Stimulated activated CD8-positive, alpha-beta memory T cell treated with anti-CD3 and anti-CD28 coated beads, Interleukin-2, amount 100 ng/mL, for 48 hours (primary cell): ENCODE results near the gene STK16.
A peak's percentile ranks its signal among the peaks of the same experiment; 100 is the strongest.
"Not testable (repeated sequence)": the region's sequence is repeated elsewhere in the genome, so short reads cannot be mapped to it uniquely, and the experiment has no call there.

Source experiments
- DNase-seq, 2 donors: peaks; one replicate each; pipeline ENCODE4 v3.0.0-alpha.2; 2020; ENCODE audit warnings: low read depth in 2 of 2

The STK16 gene

GRCh38 chr2:219287116-219287440 lies 41.8 kb downstream of the STK16 start:
- not testable (repeated sequence) for DNase-seq

GRCh38 chr2:219287580-219288265 lies 42.4 kb downstream of the STK16 start:
- no peak for DNase-seq

GRCh38 chr2:219289195-219289536 lies 43.9 kb downstream of the STK16 start:
- DNase-seq: no peak

- no peak for DNase-seq
Observed at GRCh38 chr2:219289537-219290361, 44.5 kb downstream of the STK16 start.

GRCh38 chr2:219290381-219291171 lies 45.3 kb downstream of the STK16 start:
- no peak for DNase-seq

GRCh38 chr2:219291394-219291793 lies 46.1 kb downstream of the STK16 start:
- DNase-seq: no peak

GRCh38 chr2:219291910-219292490 lies 46.7 kb downstream of the STK16 start:
- no peak for DNase-seq

- no peak for DNase-seq
Observed at GRCh38 chr2:219292616-219293015, 47.3 kb downstream of the STK16 start.

GRCh38 chr2:219293736-219294231 lies 48.5 kb downstream of the STK16 start:
- no peak for DNase-seq

GRCh38 chr2:219294356-219295351 lies 49.4 kb downstream of the STK16 start:
- peak; percentile 82 to 84 for DNase-seq

- no peak for DNase-seq
Observed at GRCh38 chr2:219296142-219296541, 50.9 kb downstream of the STK16 start.

- no peak for DNase-seq
Observed at GRCh38 chr2:219296631-219297391, 51.5 kb downstream of the STK16 start.

GRCh38 chr2:219297766-219298456 lies 52.6 kb downstream of the STK16 start:
- DNase-seq: no peak

GRCh38 chr2:219298759-219299371 lies 53.6 kb downstream of the STK16 start:
- peak; percentile 79 to 88 for DNase-seq

GRCh38 chr2:219299372-219299760 lies 54.1 kb downstream of the STK16 start:
- no peak for DNase-seq
